Activated naive CD8-positive, alpha-beta T cell treated with anti-CD3 and anti-CD28 coated beads, Interleukin-2, amount 50 U/mL, for 24 hours (primary cell): Measurements from ENCODE around the gene ADAMTSL3.
A peak's percentile ranks its signal among the peaks of the same experiment; 100 is the strongest.

Experiments used
- ATAC-seq: fragments of 150-1000 bp; cut with Tn5 transposase; one replicate; pipeline ENCODE4 v1.10.0; 2021
- DNase-seq: peaks from one replicate; pipeline ENCODE4 v3.0.0; 2021
- H3K27ac Mint-ChIP-seq: one replicate; pipeline ENCODE4 v1.8.0; 2021; ENCODE audit warnings: mild to moderate bottlenecking, mixed read lengths
- H3K27me3 Mint-ChIP-seq: one replicate; pipeline ENCODE4 v1.8.0; 2021; ENCODE audit warnings: mixed read lengths
- H3K36me3 Mint-ChIP-seq: one replicate; pipeline ENCODE4 v1.8.0; 2021; ENCODE audit warnings: low read depth, mixed read lengths
- H3K4me1 Mint-ChIP-seq: one replicate; pipeline ENCODE4 v1.8.0; 2021; ENCODE audit warnings: mixed read lengths
- H3K4me3 Mint-ChIP-seq: one replicate; pipeline ENCODE4 v1.8.0; 2021; ENCODE audit warnings: mild to moderate bottlenecking, moderate library complexity, mixed read lengths
- H3K9me3 Mint-ChIP-seq: one replicate; pipeline ENCODE4 v1.8.0; 2021; ENCODE audit warnings: mixed read lengths

Gene ADAMTSL3

DNA sequence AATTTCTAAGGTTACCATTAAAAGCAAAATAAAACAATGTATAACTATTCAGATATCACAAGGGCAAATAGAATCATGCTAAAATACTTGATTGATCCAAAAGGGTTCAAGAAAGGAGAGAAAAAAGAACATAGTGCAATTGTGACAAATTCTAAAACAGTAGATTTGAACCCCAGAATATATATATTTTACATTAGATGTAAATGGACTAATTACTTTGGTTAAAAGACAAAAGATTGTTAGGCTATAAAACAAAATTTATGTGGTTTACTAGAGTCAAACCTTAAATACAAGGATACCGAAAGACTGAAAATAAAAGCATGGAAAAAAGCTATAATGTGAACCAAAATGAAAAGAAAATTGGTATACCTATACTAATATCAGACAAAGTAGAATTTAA lies 129.3 kb downstream of the ADAMTSL3 start:
- no peak overlapping the region for H3K27ac Mint-ChIP-seq
- H3K27me3 Mint-ChIP-seq, result peaks cover 3% of the 10 kb centered on the region
- no peak overlapping the region for H3K4me3 Mint-ChIP-seq
- ATAC-seq, result no peak
- H3K9me3 Mint-ChIP-seq, result peaks cover 5% of the 10 kb centered on the region
- no peaks in the 10 kb centered on the region for H3K4me1 Mint-ChIP-seq
- DNase-seq, result no peak
- no peaks in the 10 kb centered on the region for H3K36me3 Mint-ChIP-seq

DNA sequence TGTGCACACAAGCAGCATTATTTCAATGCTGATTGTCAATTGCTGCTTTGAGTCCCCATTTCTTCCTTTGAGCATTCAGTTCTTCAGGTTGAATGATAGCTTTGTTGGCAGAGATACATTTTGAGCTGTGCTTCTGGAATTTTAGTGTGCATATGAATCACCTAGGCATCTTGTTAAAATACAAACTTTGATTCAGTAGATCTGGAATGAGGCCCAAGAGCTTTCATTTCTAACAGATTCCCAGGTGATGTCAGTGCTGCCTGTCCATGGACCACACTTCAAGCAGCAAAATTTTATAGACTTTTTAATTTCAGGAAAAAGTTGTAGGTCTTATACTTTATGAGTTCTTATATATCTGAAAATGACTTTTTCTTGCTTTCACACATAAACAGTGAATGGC lies 131.1 kb downstream of the ADAMTSL3 start:
- Mint-ChIP-seq H3K9me3 (peaks cover 5% of the 10 kb centered on the region), H3K4me3 (no peak overlapping the region), H3K4me1 (no peaks in the 10 kb centered on the region), H3K36me3 (no peaks in the 10 kb centered on the region), H3K27ac (no peak overlapping the region), H3K27me3 (no peaks in the 10 kb centered on the region)
- no peak for ATAC-seq
- DNase-seq, result no peak

DNA sequence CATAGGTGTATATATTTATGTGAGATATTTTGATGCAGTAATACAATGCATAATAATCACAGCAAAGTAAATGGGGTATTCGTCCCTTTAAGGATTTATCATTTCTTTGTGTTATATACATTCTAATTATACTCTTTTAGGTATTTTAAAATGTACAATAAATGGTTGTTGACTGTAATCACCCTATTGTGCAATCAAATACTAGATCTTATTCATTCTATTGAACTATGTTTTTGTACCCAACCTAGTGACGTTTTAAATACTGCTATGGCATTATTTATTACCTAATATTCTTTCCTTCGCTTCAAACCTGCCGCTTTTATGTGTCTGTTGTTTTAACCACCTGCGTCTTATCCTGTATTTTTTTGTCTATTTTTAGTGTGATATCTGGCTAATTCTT lies 132.4 kb downstream of the ADAMTSL3 start:
- no peaks in the 10 kb centered on the region for H3K27me3 Mint-ChIP-seq
- no peaks in the 10 kb centered on the region for H3K4me1 Mint-ChIP-seq
- no peak overlapping the region for H3K4me3 Mint-ChIP-seq
- peaks cover 2% of the 10 kb centered on the region for H3K9me3 Mint-ChIP-seq
- ATAC-seq, result no peak
- H3K27ac Mint-ChIP-seq, result no peak overlapping the region
- DNase-seq, result no peak
- H3K36me3 Mint-ChIP-seq, result no peaks in the 10 kb centered on the region

GRCh38 chr15:83793069-83793468 lies 139.1 kb downstream of the ADAMTSL3 start:
- no peaks in the 10 kb centered on the region for H3K36me3 Mint-ChIP-seq
- ATAC-seq, result no peak
- H3K9me3 Mint-ChIP-seq, result peaks cover 4% of the 10 kb centered on the region
- no peak for DNase-seq
- H3K27me3 Mint-ChIP-seq, result peaks cover 6% of the 10 kb centered on the region
- no peak overlapping the region for H3K4me3 Mint-ChIP-seq
- H3K4me1 Mint-ChIP-seq, result no peaks in the 10 kb centered on the region
- no peak overlapping the region for H3K27ac Mint-ChIP-seq

- no peaks in the 10 kb centered on the region for H3K36me3 Mint-ChIP-seq
- H3K27me3 Mint-ChIP-seq, result peaks cover 8% of the 10 kb centered on the region
- ATAC-seq (no peak), DNase-seq (no peak)
- peaks cover 4% of the 10 kb centered on the region for H3K9me3 Mint-ChIP-seq
- H3K4me3 Mint-ChIP-seq, result no peak overlapping the region
- no peaks in the 10 kb centered on the region for H3K4me1 Mint-ChIP-seq
- no peak overlapping the region for H3K27ac Mint-ChIP-seq
Measured at GRCh38 chr15:83794209-83794608, 140.3 kb downstream of the ADAMTSL3 start.

GRCh38 chr15:83809345-83809744 lies 155.4 kb downstream of the ADAMTSL3 start:
- Mint-ChIP-seq H3K27me3 (peaks cover under 1% of the 10 kb centered on the region), H3K4me1 (no peaks in the 10 kb centered on the region), H3K36me3 (no peaks in the 10 kb centered on the region), H3K27ac (no peak overlapping the region), H3K9me3 (peaks cover 17% of the 10 kb centered on the region), H3K4me3 (no peak overlapping the region)
- ATAC-seq (no peak), DNase-seq (no peak)

DNA sequence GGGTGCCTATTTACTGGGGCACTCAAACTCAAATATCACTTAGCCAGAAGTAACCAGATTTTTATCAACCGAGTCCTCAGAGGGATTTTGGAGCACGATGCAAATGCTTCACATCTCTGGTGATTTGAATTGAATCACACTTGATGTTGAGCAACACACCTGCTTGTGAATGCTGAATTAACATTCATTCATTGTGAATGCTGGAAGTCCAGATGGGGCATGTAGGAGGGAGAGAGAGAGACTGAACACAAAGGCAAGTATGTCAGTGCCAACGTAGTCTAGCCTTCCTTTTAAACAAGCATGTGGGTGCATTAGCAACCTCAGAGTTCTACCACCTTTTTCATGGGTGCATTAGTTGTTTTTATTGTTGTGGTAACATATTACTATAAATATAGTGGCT lies 156.2 kb downstream of the ADAMTSL3 start:
- no peak overlapping the region for H3K27ac Mint-ChIP-seq
- H3K36me3 Mint-ChIP-seq, result no peaks in the 10 kb centered on the region
- no peak overlapping the region for H3K4me3 Mint-ChIP-seq
- DNase-seq (no peak), ATAC-seq (no peak)
- peaks cover 2% of the 10 kb centered on the region for H3K27me3 Mint-ChIP-seq
- no peaks in the 10 kb centered on the region for H3K4me1 Mint-ChIP-seq
- peaks cover 17% of the 10 kb centered on the region for H3K9me3 Mint-ChIP-seq

DNA sequence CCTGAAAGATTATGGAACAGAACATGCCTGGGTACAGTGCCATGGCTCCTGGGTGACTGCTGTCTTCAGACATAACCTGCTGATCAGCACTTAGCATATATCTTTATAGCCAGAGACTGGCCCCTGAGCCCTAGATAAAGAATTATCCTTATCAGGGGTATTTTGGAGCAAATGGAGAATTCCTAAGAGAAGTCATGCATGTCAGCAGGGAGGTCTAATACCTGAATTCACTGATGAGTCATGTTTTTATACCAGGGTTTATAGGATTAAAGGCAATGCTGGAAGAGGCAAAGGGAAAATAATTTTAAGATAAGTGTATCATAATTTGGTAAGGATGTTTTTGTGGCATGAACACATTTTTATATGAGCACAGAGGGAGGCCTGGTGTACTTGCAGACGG lies 159.8 kb downstream of the ADAMTSL3 start:
- DNase-seq (no peak), ATAC-seq (no peak)
- no peak overlapping the region for H3K4me3 Mint-ChIP-seq
- no peaks in the 10 kb centered on the region for H3K36me3 Mint-ChIP-seq
- no peaks in the 10 kb centered on the region for H3K4me1 Mint-ChIP-seq
- peaks cover 2% of the 10 kb centered on the region for H3K9me3 Mint-ChIP-seq
- peaks cover 2% of the 10 kb centered on the region for H3K27me3 Mint-ChIP-seq
- H3K27ac Mint-ChIP-seq, result no peak overlapping the region

DNA sequence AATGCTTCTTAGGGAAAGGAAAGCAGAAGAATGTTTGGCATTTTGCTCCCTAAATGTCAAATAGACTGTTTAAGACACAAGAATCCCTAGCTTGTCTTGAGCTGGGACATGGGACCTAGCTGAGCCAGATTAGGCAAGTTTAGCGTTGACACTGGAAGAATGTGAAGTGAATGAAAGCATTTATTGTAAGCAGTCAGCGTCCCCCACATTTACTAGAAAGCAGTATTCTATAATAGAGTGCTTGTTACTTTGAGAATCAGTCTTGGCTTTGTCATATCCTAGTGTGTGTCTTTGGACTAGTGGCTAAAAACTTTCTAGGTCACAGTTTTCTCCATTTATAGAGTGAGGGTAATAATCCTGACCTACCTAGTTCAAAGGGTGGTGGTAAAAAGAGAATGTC lies 161.6 kb downstream of the ADAMTSL3 start:
- no peaks in the 10 kb centered on the region for H3K9me3 Mint-ChIP-seq
- no peaks in the 10 kb centered on the region for H3K4me1 Mint-ChIP-seq
- no peak for ATAC-seq
- no peak for DNase-seq
- H3K4me3 Mint-ChIP-seq, result no peak overlapping the region
- no peak overlapping the region for H3K27ac Mint-ChIP-seq
- peaks cover 2% of the 10 kb centered on the region for H3K27me3 Mint-ChIP-seq
- H3K36me3 Mint-ChIP-seq, result no peaks in the 10 kb centered on the region

- Mint-ChIP-seq H3K4me1 (no peaks in the 10 kb centered on the region), H3K27me3 (peaks cover 2% of the 10 kb centered on the region), H3K4me3 (no peak overlapping the region), H3K27ac (no peak overlapping the region), H3K9me3 (no peaks in the 10 kb centered on the region), H3K36me3 (no peaks in the 10 kb centered on the region)
- DNase-seq (no peak), ATAC-seq (no peak)
Measured at GRCh38 chr15:83816124-83816883, 162.4 kb downstream of the ADAMTSL3 start.

GRCh38 chr15:83818591-83818990 lies 164.7 kb downstream of the ADAMTSL3 start:
- peaks cover 2% of the 10 kb centered on the region for H3K27me3 Mint-ChIP-seq
- ATAC-seq (no peak), DNase-seq (no peak)
- no peaks in the 10 kb centered on the region for H3K36me3 Mint-ChIP-seq
- no peak overlapping the region for H3K4me3 Mint-ChIP-seq
- peaks cover 4% of the 10 kb centered on the region for H3K9me3 Mint-ChIP-seq
- H3K27ac Mint-ChIP-seq, result no peak overlapping the region
- no peaks in the 10 kb centered on the region for H3K4me1 Mint-ChIP-seq

- no peaks in the 10 kb centered on the region for H3K4me1 Mint-ChIP-seq
- H3K27ac Mint-ChIP-seq, result no peak overlapping the region
- H3K4me3 Mint-ChIP-seq, result no peak overlapping the region
- no peak for DNase-seq
- ATAC-seq, result no peak
- H3K9me3 Mint-ChIP-seq, result peaks cover 6% of the 10 kb centered on the region
- no peaks in the 10 kb centered on the region for H3K36me3 Mint-ChIP-seq
- peaks cover 2% of the 10 kb centered on the region for H3K27me3 Mint-ChIP-seq
Measured at GRCh38 chr15:83830381-83830780, 176.5 kb downstream of the ADAMTSL3 start.

GRCh38 chr15:83833569-83833968 lies 179.6 kb downstream of the ADAMTSL3 start:
- no peaks in the 10 kb centered on the region for H3K36me3 Mint-ChIP-seq
- peaks cover 2% of the 10 kb centered on the region for H3K27me3 Mint-ChIP-seq
- DNase-seq (no peak), ATAC-seq (no peak)
- H3K27ac Mint-ChIP-seq, result no peak overlapping the region
- no peaks in the 10 kb centered on the region for H3K4me1 Mint-ChIP-seq
- H3K4me3 Mint-ChIP-seq, result no peak overlapping the region
- peaks cover 6% of the 10 kb centered on the region for H3K9me3 Mint-ChIP-seq

DNA sequence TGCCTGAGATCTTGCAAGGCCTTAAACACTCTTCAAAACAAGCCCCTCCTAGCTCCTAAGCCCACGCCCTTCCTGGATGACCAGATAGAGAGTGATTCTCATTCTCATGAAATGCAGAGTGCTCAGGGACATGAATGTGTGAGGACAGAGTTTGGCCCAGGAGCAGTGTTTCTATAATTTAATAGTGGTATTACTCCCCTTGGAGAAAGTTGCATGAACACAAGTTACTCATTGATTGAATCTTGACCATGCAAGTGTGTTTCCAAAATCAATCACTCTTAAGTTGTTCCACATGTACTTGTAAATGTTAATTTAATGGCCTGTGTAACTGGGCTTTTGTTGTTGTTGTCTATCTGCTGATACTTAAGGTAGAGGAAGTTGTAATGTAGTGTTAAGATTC lies 181.6 kb downstream of the ADAMTSL3 start:
- Mint-ChIP-seq H3K27me3 (peaks cover 4% of the 10 kb centered on the region), H3K4me3 (no peak overlapping the region), H3K36me3 (no peaks in the 10 kb centered on the region), H3K4me1 (no peaks in the 10 kb centered on the region), H3K9me3 (peaks cover 6% of the 10 kb centered on the region), H3K27ac (no peak overlapping the region)
- ATAC-seq (no peak), DNase-seq (no peak)

GRCh38 chr15:83837945-83838571 lies 184.1 kb downstream of the ADAMTSL3 start:
- H3K9me3 Mint-ChIP-seq, result peaks cover 6% of the 10 kb centered on the region
- ATAC-seq (no peak), DNase-seq (peak; percentile 2)
- peaks cover 4% of the 10 kb centered on the region for H3K27me3 Mint-ChIP-seq
- H3K4me3 Mint-ChIP-seq, result no peak overlapping the region
- H3K4me1 Mint-ChIP-seq, result no peaks in the 10 kb centered on the region
- no peak overlapping the region for H3K27ac Mint-ChIP-seq
- H3K36me3 Mint-ChIP-seq, result no peaks in the 10 kb centered on the region
